GM12878 (cell line): Measurements from ENCODE around the gene LSP1. TPM values are rescaled to one million over a fixed set of nuclear protein-coding genes. Genes with fewer than 3 reads are reported as not detected.

Source experiments
- ATF3 ChIP-seq: IDR thresholded peaks from 2 replicates; pipeline ENCODE4 v1.6.1; 2011; ENCODE audit warnings: low read depth, mild to moderate bottlenecking, low read length, moderate library complexity, borderline replicate concordance; ENCODE audit errors: extremely low read depth
- BRCA1 ChIP-seq: IDR thresholded peaks from 2 replicates; pipeline ENCODE4 v1.6.1; 2011; ENCODE audit warnings: low read depth, low read length, improper control_type of control experiment
- CHD4 ChIP-seq: fragments of 200-600 bp; sonication (generic); IDR thresholded peaks from 2 replicates; pipeline ENCODE4 v1.6.1; 2016; ENCODE audit warnings: mild to moderate bottlenecking
- CUX1 ChIP-seq: IDR thresholded peaks from 2 replicates; pipeline ENCODE4 v1.6.1; 2012; ENCODE audit warnings: improper control_type of control experiment, low read depth, low read length; ENCODE audit not compliant: insufficient replicate concordance
- ETV6 ChIP-seq, 2 experiments: fragments of 450-650 bp in 1 of 2; IDR thresholded peaks in 1 of 2; conservative IDR thresholded peaks in 1 of 2; 2 replicates each; pipeline ENCODE4 v1.6.1; 2014; ENCODE audit warnings: antibody characterized with exemption in 1 of 2, borderline replicate concordance in 1 of 2, low read depth in 1 of 2, mild to moderate bottlenecking in 1 of 2, moderate library complexity in 1 of 2
- HDAC2 ChIP-seq: fragments of 200-600 bp; sonication (generic); IDR thresholded peaks from 2 replicates; pipeline ENCODE4 v1.6.1; 2017
- MEF2B ChIP-seq: fragments of 450-650 bp; IDR thresholded peaks from 2 replicates; pipeline ENCODE4 v1.6.1; 2018; ENCODE audit warnings: mild to moderate bottlenecking, moderate library complexity; ENCODE audit not compliant: partially characterized antibody, poor library complexity, severe bottlenecking
- MTA2 ChIP-seq: fragments of 450-650 bp; IDR thresholded peaks from 2 replicates; pipeline ENCODE4 v1.6.1; 2016; ENCODE audit warnings: low read depth, mild to moderate bottlenecking, moderate library complexity
- MYB ChIP-seq: fragments of 150-350 bp; IDR thresholded peaks from 2 replicates; pipeline ENCODE4 v1.6.1; 2014; ENCODE audit warnings: mild to moderate bottlenecking, low read depth, low read length, borderline replicate concordance
- RBBP5 ChIP-seq: fragments of 200-600 bp; sonication (generic); conservative IDR thresholded peaks from 2 replicates; pipeline ENCODE4 v1.6.1; 2016
- RCOR1 ChIP-seq: conservative IDR thresholded peaks from 2 replicates; pipeline ENCODE4 v1.6.1; 2012; ENCODE audit warnings: low read depth, low read length, improper control_type of control experiment
- ZBTB33 ChIP-seq: fragments of 450-650 bp; IDR thresholded peaks from 2 replicates; pipeline ENCODE4 v1.6.1; 2017; ENCODE audit warnings: mild to moderate bottlenecking
- ZNF622 ChIP-seq: fragments of 450-650 bp; IDR thresholded peaks from 2 replicates; pipeline ENCODE4 v1.6.1; 2017; ENCODE audit warnings: mild to moderate bottlenecking, inconsistent platforms
- ZZZ3 ChIP-seq: IDR thresholded peaks from 2 replicates; pipeline ENCODE4 v1.6.1; 2011; ENCODE audit warnings: low read depth; ENCODE audit not compliant: control insufficient read depth, insufficient read length
- polyA plus RNA-seq, 11 experiments: library from polyadenylated mRNA; depleted of rRNA in 4 of 11; unstranded in 6 of 11; stranded (reverse) in 5 of 11; fragments of >200 nt; fragmentation: Nextera tagmentation in 4 of 11; fragmentation: Illumina TruSeq in 1 of 11; extraction: Ambion mirVana in 4 of 11; extraction: Trizol in 1 of 11; gene quantifications; 1 replicate in 1 of 11; 2 replicates in 10 of 11; pipeline versions ENCODE4 v1.2.1 to v1.2.3, GENCODE V29; 2011 to 2016; ENCODE audit warnings: inconsistent platforms in 2 of 11, missing spikeins in 2 of 11, low read depth in 1 of 11
- total RNA-seq, 4 experiments: library from RNA; depleted of rRNA in 3 of 4; stranded (reverse); fragments of >200 nt in 3 of 4; fragmentation: Illumina TruSeq in 1 of 4; extraction: Trizol in 1 of 4; gene quantifications; 2 replicates each; pipeline versions ENCODE4 v1.2.1 to v1.2.3, GENCODE V29; 2013 to 2021
- TF ChIP-seq, protein P1 (sequence below): fragments of 450-650 bp; IDR thresholded peaks from 2 replicates; pipeline ENCODE4 v1.6.1; 2017; ENCODE audit warnings: mild to moderate bottlenecking, moderate library complexity

Gene LSP1
- total and polyA plus RNA-seq, 10 of the 15 experiments (the other 5 are each of a cell fraction or from before 2014, with no cell fraction given), result 19.2 to 488 (median 369) TPM

GRCh38 chr11:1854949-1855885, 2.3 kb downstream of the LSP1 start (continued):
- TF ChIP-seq ATF3 (no peak), HDAC2 (no peak), MEF2B (no peak), ZZZ3 (no peak), RBBP5 (no peak), CUX1 (no peak), MYB (no peak), ZNF622 (no peak), CHD4 (no peak), ZBTB33 (no peak), MTA2 (peak; percentile 68), RCOR1 (no peak; the same call in 1 of the 2 replicates), ETV6 (conservative IDR thresholded peaks at IDR 0.05 in 1 of 2, IDR thresholded peaks at IDR 0.05 in 1 of 2; ENCODE audit: borderline replicate concordance in 1 of 2, low read depth in 1 of 2) (peak in 1 of 2 experiments; percentile 90; a peak in 2 of 4 replicates), BRCA1 (no peak)
- TF ChIP-seq, protein P1, sequence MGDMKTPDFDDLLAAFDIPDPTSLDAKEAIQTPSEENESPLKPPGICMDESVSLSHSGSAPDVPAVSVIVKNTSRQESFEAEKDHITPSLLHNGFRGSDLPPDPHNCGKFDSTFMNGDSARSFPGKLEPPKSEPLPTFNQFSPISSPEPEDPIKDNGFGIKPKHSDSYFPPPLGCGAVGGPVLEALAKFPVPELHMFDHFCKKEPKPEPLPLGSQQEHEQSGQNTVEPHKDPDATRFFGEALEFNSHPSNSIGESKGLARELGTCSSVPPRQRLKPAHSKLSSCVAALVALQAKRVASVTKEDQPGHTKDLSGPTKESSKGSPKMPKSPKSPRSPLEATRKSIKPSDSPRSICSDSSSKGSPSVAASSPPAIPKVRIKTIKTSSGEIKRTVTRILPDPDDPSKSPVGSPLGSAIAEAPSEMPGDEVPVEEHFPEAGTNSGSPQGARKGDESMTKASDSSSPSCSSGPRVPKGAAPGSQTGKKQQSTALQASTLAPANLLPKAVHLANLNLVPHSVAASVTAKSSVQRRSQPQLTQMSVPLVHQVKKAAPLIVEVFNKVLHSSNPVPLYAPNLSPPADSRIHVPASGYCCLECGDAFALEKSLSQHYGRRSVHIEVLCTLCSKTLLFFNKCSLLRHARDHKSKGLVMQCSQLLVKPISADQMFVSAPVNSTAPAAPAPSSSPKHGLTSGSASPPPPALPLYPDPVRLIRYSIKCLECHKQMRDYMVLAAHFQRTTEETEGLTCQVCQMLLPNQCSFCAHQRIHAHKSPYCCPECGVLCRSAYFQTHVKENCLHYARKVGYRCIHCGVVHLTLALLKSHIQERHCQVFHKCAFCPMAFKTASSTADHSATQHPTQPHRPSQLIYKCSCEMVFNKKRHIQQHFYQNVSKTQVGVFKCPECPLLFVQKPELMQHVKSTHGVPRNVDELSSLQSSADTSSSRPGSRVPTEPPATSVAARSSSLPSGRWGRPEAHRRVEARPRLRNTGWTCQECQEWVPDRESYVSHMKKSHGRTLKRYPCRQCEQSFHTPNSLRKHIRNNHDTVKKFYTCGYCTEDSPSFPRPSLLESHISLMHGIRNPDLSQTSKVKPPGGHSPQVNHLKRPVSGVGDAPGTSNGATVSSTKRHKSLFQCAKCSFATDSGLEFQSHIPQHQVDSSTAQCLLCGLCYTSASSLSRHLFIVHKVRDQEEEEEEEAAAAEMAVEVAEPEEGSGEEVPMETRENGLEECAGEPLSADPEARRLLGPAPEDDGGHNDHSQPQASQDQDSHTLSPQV, result no peak
